Cardiac muscle cell (in vitro differentiated cells and primary cell): ENCODE results near the gene FBXO44. TPM values are rescaled to one million over a fixed set of nuclear protein-coding genes. Genes with fewer than 3 reads are reported as not detected.
"Not testable (repeated sequence)": the region's sequence is repeated elsewhere in the genome, so short reads cannot be mapped to it uniquely, and the experiment has no call there.

Experiments used
- DNase-seq, 2 donors: peaks; one replicate each; pipeline versions ENCODE4 v3.0.0 to v3.0.0-alpha.2; 2010 to 2017; ENCODE audit warnings: low read depth in 1 of 2, low spot score in 1 of 2
- H3K27ac ChIP-seq: fragments of 200-600 bp; sonication (generic); 2 replicates; pipeline ENCODE4 v1.5.1; 2016
- H3K27me3 ChIP-seq: fragments of 200-600 bp; sonication (generic); 2 replicates; pipeline ENCODE4 v1.6.0; 2016; ENCODE audit warnings: control low read depth
- H3K36me3 ChIP-seq: fragments of 200-600 bp; sonication (generic); 2 replicates; pipeline ENCODE4 v1.5.1; 2016; ENCODE audit warnings: control low read depth
- H3K4me1 ChIP-seq: fragments of 200-600 bp; sonication (generic); 2 replicates; pipeline ENCODE4 v1.8.1; 2017; ENCODE audit warnings: low read depth, mild to moderate bottlenecking, mixed run types
- H3K4me3 ChIP-seq: fragments of 200-600 bp; sonication (generic); 2 replicates; pipeline ENCODE4 v1.5.1; 2016; ENCODE audit warnings: mild to moderate bottlenecking
- H3K9me3 ChIP-seq: fragments of 200-600 bp; sonication (generic); 2 replicates; pipeline ENCODE4 v1.5.1; 2017; ENCODE audit warnings: low read depth, mild to moderate bottlenecking, control low read depth
- CTCF ChIP-seq: IDR thresholded peaks from 2 replicates; pipeline ENCODE4 v1.5.1; 2012; ENCODE audit warnings: low read depth, mild to moderate bottlenecking, low read length
- polyA plus RNA-seq: library from polyadenylated mRNA; unstranded; fragments of >200 nt; fragmentation: Nextera tagmentation; extraction: Ambion mirVana; gene quantifications from 2 replicates; pipeline ENCODE4 v1.2.1, GENCODE V29; 2016
- total RNA-seq: library from RNA; depleted of rRNA; stranded (reverse); fragments of >200 nt; gene quantifications from 2 replicates; pipeline ENCODE4 v1.2.3, GENCODE V29; 2016

FBXO44 gene
- 53.0 and 58.8 TPM in 2 replicates for total RNA-seq
- 43.6 and 57.0 TPM in 2 replicates for polyA plus RNA-seq

GRCh38 chr1:11654137-11654938, at the start of gene FBXO44, which contains the start of gene FBXO2:
FBXO44 (plus strand) TSS chr1:11654877; CDS start chr1:11655836, 959 bp downstream.
FBXO2 (minus strand) TSS chr1:11654429; CDS start chr1:11654340, 89 bp downstream.
- Histone ChIP-seq H3K27ac (no peak within 1 kb of the TSS), H3K27me3 (peaks cover 22% of the 10 kb centered on the region), H3K4me3 (peak within 1 kb of the TSS; percentile 65), H3K4me1 (peaks cover 6% of the 10 kb centered on the region), H3K9me3 (no peaks in the 10 kb centered on the region), H3K36me3 (peaks cover 8% of the 10 kb centered on the region)
- TF ChIP-seq CTCF: no peak
- peak; percentile 21 to 75 for DNase-seq

GRCh38 chr1:11606775-11607174, 47.9 kb upstream of the FBXO44 start:
- Histone ChIP-seq H3K4me1 (no peaks in the 10 kb centered on the region), H3K27ac (no peak overlapping the region), H3K9me3 (no peaks in the 10 kb centered on the region), H3K36me3 (no peaks in the 10 kb centered on the region), H3K27me3 (no peaks in the 10 kb centered on the region), H3K4me3 (no peak overlapping the region)
- TF ChIP-seq CTCF: no peak
- DNase-seq: no peak

DNA sequence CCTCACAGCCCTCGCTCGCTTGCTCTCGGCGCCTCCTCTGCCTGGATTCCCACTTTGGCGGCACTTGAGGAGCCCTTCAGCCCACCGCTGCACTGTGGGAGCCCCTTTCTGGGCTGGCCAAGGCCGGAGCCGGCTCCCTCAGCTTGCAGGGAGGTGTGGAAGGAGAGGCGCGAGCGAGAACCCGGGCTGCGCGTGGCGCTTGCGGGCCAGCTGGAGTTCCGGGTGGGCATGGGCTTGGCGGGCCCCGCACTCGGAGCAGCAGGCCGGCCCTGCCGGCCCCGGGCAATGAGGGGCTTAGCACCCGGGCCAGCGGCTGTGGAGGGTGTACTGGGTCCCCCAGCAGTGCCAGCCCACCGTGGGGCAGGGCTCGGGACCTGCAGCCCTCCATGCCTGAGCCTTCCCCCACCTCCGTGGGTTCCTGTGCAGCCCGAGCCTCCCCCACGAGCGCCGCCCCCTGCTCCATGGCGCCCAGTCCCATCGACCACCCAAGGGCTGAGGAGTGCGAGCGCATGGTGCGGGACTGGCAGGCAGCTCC, 46.0 kb upstream of the FBXO44 start:
- H3K27me3 ChIP-seq, H3K27ac ChIP-seq, H3K4me1 ChIP-seq, H3K4me3 ChIP-seq, DNase-seq, H3K36me3 ChIP-seq, H3K9me3 ChIP-seq: not testable (repeated sequence)

GRCh38 chr1:11609378-11609777, 45.3 kb upstream of the FBXO44 start:
- not testable (repeated sequence) for H3K4me1 ChIP-seq, DNase-seq, H3K36me3 ChIP-seq, H3K27ac ChIP-seq, H3K27me3 ChIP-seq, H3K9me3 ChIP-seq, H3K4me3 ChIP-seq

GRCh38 chr1:11610629-11611180, 44.0 kb upstream of the FBXO44 start:
- no peak for TF ChIP-seq CTCF
- H3K36me3 ChIP-seq: no peaks in the 10 kb centered on the region
- H3K4me1 ChIP-seq: peaks cover 3% of the 10 kb centered on the region
- H3K27ac ChIP-seq: no peak overlapping the region
- H3K9me3 ChIP-seq: no peaks in the 10 kb centered on the region
- no peak for DNase-seq
- no peak overlapping the region for H3K4me3 ChIP-seq
- H3K27me3 ChIP-seq: no peaks in the 10 kb centered on the region

DNA sequence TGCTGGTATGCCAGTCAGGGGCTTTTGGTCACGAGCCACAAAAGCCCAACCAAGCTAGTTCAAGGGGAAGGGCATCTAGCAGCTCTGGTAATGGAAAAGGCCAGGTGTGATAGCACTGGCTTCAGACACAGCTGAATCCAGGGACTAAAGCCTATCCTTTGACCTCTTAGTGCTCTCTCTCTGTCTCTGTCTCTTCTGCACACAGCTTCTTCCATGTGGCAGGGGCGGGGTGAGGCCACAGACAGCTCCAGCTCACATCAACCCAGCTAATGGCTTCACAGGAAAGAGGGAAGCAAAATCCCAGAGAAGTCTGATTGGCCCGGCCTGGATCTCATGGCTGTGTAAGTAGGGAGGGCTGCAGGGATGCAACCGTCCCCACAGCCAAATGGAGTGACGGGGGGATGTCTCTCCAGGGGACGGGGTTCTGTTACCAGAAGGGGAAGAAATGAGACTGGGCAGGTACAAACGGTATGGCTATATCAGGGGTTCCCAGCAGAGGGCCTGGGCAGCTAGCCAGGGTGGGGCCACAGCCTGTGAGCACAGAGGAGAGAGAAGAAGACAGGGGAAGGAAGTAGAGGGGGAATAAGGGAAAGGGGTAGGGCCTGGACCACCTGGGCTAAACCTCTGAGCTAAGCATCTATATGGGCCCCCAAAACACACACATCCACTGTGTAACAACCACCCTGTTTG, 42.9 kb upstream of the FBXO44 start:
- no peak for TF ChIP-seq CTCF
- Histone ChIP-seq H3K4me3 (no peak overlapping the region), H3K27me3 (no peaks in the 10 kb centered on the region), H3K36me3 (no peaks in the 10 kb centered on the region), H3K27ac (no peak overlapping the region), H3K9me3 (no peaks in the 10 kb centered on the region), H3K4me1 (peaks cover 3% of the 10 kb centered on the region)
- DNase-seq: no peak
